HG03280 (cell line): ENCODE results near the gene TSGA10IP.
"Not testable (repeated sequence)": the region's sequence is repeated elsewhere in the genome, so short reads cannot be mapped to it uniquely, and the experiment has no call there.

Experiments used
- ATAC-seq: cut with Tn5 transposase; IDR thresholded peaks from one replicate; pipeline ENCODE4 v1.9.1; 2021; ENCODE audit warnings: mild to moderate bottlenecking, moderate library complexity; ENCODE audit not compliant: unreplicated experiment

TSGA10IP gene

DNA sequence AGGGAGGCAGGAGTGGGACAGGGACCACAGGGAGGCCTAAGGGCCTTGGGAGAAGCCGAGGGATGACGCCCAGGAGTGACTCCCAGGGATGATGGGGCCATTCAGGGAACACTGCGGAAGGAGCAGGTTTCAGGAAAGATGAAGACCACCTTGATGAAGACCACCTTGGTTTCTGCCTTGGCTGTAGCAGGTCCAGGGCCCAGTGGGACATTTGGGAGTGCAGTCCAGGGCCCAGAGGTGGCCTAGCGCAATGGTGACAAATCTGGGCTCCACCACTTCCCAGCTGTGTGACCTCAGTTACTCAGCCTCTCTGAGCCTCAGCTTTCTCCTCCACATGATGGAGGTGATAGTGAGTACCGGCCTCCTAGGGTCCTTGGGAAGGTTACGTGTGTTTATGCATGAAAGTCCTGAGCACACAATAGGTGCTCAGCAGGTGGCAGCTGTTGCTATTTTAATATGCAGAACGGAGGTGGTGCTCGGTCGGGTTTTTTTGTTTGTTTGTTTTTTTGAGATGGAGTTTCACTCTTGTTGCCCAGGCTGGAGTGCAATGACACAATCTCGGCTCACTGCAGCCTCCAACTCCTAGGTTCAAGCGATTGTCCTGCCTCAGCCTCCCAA, 770 bp downstream of the TSGA10IP start:
- ATAC-seq = no peak

DNA sequence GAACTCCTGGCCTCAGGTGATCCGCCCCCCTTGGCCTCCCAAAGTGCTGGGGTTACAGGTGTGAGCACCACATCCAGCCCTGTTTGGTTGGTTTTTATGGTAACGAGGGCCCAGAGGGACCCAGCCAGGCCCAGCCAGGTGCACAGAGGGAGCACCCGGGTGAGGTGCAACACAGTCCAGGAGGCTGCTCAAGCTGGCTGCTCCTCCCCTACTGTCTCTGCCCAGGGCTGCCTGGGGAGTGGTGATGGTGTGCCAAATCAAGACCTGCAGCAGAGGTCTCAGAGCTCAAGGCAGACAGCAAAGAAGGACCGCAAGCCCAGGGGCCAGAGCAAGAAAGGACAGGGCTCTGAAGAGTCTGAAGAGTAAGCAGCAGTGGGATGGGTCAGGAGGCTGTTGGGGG, 1.4 kb downstream of the TSGA10IP start:
- ATAC-seq = no peak

DNA sequence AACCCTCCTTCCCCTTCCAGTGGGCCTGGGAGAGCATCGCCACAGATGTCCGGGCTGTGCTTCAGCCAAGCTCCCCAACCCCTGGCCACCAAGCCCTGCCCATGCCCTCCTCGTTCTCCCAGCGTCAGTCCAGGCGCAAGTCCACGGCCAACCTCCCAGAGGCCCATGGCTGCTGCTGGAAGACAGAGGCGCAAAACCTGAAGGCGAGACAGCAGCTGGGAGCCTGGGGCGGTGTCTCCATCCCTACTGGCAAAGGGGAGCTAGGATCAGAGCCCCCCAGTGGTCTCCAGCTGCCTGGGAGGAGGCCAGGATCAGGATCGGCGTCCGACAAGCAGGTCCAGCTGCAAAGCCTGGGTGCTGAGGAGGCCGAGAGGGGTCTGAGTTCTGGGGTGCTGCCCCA, 1.9 kb downstream of the TSGA10IP start:
- no peak for ATAC-seq

GRCh38 chr11:65947603-65948125, 2.4 kb downstream of the TSGA10IP start:
- ATAC-seq = no peak

DNA sequence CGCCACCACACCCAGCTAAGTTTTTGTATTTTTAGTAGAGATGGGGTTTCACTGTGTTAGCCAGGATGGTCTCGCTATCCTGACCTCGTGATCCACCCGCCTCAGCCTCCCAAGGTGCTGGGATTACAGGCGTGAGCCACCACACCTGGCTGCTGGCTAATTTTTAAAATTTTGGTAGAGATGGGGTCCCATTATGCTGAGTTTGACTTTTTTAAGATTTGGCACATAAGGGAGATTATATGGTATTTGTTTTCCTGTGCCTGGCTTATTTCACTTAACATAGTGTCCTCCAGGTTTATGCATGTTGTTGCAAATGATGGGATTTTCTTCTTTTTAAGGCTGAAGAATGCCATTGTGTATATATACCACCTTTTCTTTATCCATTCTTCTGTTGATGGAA, 5.4 kb downstream of the TSGA10IP start:
- not testable (repeated sequence) for ATAC-seq

GRCh38 chr11:65951641-65952040, 6.4 kb downstream of the TSGA10IP start:
- not testable (repeated sequence) for ATAC-seq

DNA sequence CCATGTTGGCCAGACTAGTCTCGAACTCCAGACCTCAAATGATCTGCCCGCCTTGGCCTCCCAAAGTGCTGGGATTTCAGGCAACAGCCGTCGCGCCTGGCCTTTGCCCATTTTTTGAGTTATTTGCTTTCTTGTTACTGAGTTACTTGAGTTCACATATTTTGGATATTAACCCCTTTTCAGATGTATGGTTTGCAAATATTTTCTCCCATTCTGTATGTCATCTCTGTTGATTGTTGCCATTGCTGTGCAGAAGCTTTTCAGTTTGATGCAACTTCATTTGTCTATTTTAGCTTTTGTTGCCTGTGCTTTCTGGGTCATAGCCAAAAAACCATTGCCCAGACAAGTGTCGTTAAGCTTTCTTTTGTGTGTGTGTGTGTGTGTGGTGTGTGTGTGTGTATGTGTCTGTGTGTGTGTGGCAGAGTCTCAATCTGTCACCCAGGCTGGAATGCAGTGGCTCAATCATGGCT, 6.8 kb downstream of the TSGA10IP start:
- no peak for ATAC-seq

- ATAC-seq = no peak
These were observed 8.2 kb downstream of the TSGA10IP start for GRCh38 chr11:65953471-65953870.

GRCh38 chr11:65954771-65955170, 9.5 kb downstream of the TSGA10IP start:
- no peak for ATAC-seq

- no peak for ATAC-seq
These were observed 13.0 kb downstream of the TSGA10IP start for GRCh38 chr11:65958291-65958690.

DNA sequence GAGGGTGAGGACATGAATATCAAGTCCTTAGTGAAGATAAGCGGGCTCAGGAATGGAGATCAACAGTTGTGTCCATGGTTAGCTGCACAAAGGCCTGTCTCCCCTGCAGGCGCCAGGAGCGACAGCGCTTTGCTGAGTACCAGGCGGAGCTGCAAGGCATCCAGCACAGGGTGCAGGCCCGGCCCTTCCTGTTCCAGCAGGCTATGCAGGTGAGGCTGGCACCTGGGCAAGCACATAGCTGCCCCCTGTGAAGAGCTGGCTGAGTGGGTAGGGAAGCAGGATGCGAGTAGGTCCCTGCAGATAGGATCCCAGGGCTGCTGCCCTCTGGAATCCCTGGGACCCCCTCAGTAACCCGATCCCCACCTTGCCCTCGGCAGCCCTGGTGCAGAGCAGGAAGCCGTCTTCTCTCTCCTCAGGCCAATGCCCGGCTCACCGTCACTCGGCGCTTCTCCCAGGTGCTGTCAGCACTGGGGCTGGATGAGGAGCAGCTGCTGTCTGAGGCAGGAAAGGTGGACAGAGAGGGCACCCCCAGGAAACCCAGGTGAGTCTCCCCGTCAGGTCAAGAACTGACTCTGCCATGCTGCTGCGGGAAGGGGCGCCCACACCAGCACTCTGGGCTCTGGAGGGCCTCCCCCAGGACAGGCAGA, 13.6 kb downstream of the TSGA10IP start:
- ATAC-seq = no peak

- ATAC-seq = no peak
These were observed 15.6 kb downstream of the TSGA10IP start for GRCh38 chr11:65960824-65961266.

GRCh38 chr11:65961267-65962140, 16.2 kb downstream of the TSGA10IP start, which contains the start of gene SART1:
TSS of gene SART1 (plus strand) at chr11:65961734. CDS start at chr11:65961781, 47 bp downstream.
- ATAC-seq = peak; percentile 81

DNA sequence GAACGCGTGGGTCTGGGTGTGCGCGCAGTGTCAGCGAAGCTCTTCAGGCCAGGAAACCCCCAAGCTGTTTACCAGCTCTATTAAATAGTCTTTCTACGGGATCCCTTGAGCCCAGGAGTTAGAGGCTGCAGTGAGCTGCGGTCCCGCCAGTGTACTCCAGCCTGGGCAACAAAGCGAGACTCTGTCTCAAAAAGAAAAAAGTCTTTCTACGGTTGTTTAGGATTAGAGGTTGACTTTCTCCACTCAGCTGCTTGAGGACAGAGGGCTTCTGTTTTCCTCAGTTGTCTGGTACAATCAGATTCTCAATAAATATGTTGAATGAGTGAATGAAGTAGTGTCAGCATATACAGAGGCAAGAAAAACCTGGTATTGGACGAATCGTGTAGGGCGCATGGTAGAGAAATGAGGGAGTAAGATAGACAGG, 16.9 kb downstream of the TSGA10IP start:
- ATAC-seq = no peak

- no peak for ATAC-seq
These were observed 19.6 kb downstream of the TSGA10IP start for GRCh38 chr11:65964906-65965305.

DNA sequence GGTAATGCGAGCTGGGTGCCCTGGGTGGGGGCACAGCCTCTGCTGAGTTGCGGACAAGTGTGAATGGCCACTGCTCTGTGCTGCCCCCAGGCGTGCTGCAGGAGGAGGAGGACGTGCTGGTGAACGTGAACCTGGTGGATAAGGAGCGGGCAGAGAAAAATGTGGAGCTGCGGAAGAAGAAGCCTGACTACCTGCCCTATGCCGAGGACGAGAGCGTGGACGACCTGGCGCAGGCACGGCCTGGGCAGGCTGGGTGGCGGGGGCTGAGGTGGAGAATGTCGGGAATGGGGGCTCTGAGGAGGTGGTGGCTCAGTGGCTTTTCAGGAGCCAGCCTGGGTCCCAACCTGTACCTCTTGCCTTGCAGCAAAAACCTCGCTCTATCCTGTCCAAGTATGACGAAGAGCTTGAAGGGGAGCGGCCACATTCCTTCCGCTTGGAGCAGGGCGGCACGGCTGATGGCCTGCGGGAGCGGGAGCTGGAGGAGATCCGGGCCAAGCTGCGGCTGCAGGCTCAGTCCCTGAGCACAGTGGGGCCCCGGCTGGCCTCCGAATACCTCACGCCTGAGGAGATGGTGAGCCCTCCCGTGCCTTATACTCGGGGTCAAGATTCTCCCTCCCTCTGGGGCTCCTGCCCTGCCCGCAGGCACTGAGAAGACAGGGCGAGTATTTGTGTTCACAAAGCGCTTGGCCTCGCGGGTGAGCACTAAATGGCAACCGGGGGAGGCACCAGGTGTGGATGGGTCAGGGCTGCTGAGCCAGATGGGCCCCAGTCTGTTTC, 20.9 kb downstream of the TSGA10IP start:
- no peak for ATAC-seq

GRCh38 chr11:65967329-65967934, 22.2 kb downstream of the TSGA10IP start:
- no peak for ATAC-seq

- no peak for ATAC-seq
These were observed 23.6 kb downstream of the TSGA10IP start for GRCh38 chr11:65968600-65969482.

DNA sequence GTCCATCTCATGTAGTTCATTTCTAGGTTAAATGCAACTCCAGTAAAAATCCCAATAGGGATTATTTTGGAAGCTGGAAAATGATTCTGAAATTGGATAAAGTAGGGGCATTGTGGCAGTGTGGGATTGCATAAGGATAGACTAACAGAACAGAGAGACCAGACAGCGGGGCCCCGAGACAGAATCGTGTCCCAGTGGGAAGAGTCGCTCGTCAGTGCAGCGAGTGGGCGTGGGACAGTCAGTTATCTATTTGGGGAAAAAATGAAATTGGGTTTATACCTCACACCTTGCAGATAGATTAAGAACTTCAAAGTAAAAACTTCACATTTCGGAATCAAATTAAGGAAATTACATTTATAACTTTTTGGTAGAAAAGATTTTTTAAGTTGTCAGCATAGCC, 26.8 kb downstream of the TSGA10IP start:
- no peak for ATAC-seq
